Sigmoid colon (tissue), 4 donors: ENCODE results near the gene DYNLRB1.

ENCODE experiments used
- EP300 ChIP-seq, 4 donors: sonication (generic); formaldehyde crosslinking; IDR thresholded peaks; one replicate each; pipeline ENCODE4 v1.6.1; 2017; ENCODE audit warnings: antibody characterized with exemption in 4 of 4
- POLR2A ChIP-seq, 2 donors: fragments of 450-650 bp; IDR thresholded peaks; one replicate each; pipeline ENCODE4 v1.6.1; 2016; ENCODE audit warnings: antibody characterized with exemption in 2 of 2, mild to moderate bottlenecking in 2 of 2, moderate library complexity in 2 of 2
- POLR2AphosphoS5 ChIP-seq, 4 donors: sonication (generic); formaldehyde crosslinking; IDR thresholded peaks; one replicate each; pipeline ENCODE4 v1.6.1; 2017; ENCODE audit warnings: antibody characterized with exemption in 4 of 4
- TF ChIP-seq, protein P1 (sequence below), 4 experiments: fragments of 450-650 bp in 3 of 4; fragments of 200-600 bp in 1 of 4; IDR thresholded peaks; one replicate each; pipeline ENCODE4 v1.5.1; 2016 to 2019; ENCODE audit warnings: antibody characterized with exemption in 4 of 4, mild to moderate bottlenecking in 3 of 4, moderate library complexity in 2 of 4

DNA sequence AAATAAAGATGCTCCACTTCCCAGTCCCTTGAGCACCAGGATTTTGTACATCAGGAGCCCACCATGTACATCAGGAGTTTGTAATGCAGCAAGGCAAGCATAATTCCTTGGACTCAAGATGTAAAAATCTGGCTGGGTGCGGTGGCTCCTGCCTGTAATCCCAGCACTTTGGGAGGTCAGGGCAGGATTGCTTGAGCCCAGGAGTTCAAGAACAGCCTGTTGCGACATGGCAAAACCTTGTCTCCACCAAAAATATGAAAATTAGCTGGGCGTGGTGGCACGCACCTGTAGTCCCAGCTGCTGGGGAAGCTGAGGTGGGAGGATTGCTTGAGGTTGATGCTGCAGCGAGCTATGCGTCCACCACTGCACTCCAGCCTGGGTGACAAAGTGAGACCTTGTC, 26.2 kb downstream of the DYNLRB1 start:
- TF ChIP-seq POLR2A (IDR thresholded peaks at IDR 0.05) (no peak), POLR2AphosphoS5 (IDR thresholded peaks at IDR 0.05) (no peak), EP300 (IDR thresholded peaks at IDR 0.05) (no peak)
- TF ChIP-seq, protein P1, sequence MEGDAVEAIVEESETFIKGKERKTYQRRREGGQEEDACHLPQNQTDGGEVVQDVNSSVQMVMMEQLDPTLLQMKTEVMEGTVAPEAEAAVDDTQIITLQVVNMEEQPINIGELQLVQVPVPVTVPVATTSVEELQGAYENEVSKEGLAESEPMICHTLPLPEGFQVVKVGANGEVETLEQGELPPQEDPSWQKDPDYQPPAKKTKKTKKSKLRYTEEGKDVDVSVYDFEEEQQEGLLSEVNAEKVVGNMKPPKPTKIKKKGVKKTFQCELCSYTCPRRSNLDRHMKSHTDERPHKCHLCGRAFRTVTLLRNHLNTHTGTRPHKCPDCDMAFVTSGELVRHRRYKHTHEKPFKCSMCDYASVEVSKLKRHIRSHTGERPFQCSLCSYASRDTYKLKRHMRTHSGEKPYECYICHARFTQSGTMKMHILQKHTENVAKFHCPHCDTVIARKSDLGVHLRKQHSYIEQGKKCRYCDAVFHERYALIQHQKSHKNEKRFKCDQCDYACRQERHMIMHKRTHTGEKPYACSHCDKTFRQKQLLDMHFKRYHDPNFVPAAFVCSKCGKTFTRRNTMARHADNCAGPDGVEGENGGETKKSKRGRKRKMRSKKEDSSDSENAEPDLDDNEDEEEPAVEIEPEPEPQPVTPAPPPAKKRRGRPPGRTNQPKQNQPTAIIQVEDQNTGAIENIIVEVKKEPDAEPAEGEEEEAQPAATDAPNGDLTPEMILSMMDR (IDR thresholded peaks at IDR 0.05): no peak
